Immature natural killer cell (primary cell): ENCODE results near the gene OR2AJ1. TPM values are rescaled to one million over a fixed set of nuclear protein-coding genes. Genes with fewer than 3 reads are reported as not detected.
"Not testable (repeated sequence)": the region's sequence is repeated elsewhere in the genome, so short reads cannot be mapped to it uniquely, and the experiment has no call there.

Source experiments
- DNase-seq, 3 donors: peaks; one replicate each; pipeline ENCODE4 v3.0.0; 2022; ENCODE audit warnings: mixed read lengths in 1 of 3
- H3K27ac Mint-ChIP-seq, 6 donors: one replicate each; pipeline ENCODE4 v1.8.0; 2020; ENCODE audit warnings: mixed read lengths in 6 of 6, mild to moderate bottlenecking in 5 of 6, inconsistent platforms in 4 of 6, moderate library complexity in 3 of 6
- H3K27me3 Mint-ChIP-seq, 3 donors: one replicate each; pipeline ENCODE4 v1.8.0; 2020 to 2021; ENCODE audit warnings: low read depth in 3 of 3, mild to moderate bottlenecking in 3 of 3, mixed read lengths in 3 of 3, moderate library complexity in 3 of 3, inconsistent platforms in 1 of 3
- H3K36me3 Mint-ChIP-seq, 3 donors: one replicate each; pipeline ENCODE4 v1.8.0; 2020; ENCODE audit warnings: mixed read lengths in 3 of 3, inconsistent platforms in 2 of 3, mild to moderate bottlenecking in 2 of 3
- H3K4me1 Mint-ChIP-seq, 2 donors: one replicate each; pipeline ENCODE4 v1.8.0; 2020; ENCODE audit warnings: inconsistent platforms in 2 of 2, mild to moderate bottlenecking in 2 of 2, mixed read lengths in 2 of 2, moderate library complexity in 1 of 2
- H3K4me3 Mint-ChIP-seq, 5 donors: one replicate each; pipeline ENCODE4 v1.8.0; 2020; ENCODE audit warnings: mild to moderate bottlenecking in 5 of 5, mixed read lengths in 5 of 5, inconsistent platforms in 3 of 5, moderate library complexity in 3 of 5
- H3K9me3 Mint-ChIP-seq, 6 donors: one replicate each; pipeline ENCODE4 v1.8.0; 2020; ENCODE audit warnings: mild to moderate bottlenecking in 6 of 6, mixed read lengths in 6 of 6, inconsistent platforms in 4 of 6, moderate library complexity in 3 of 6
- polyA plus RNA-seq, 3 donors: library from polyadenylated mRNA; unstranded; fragments of 300-500 nt; fragmentation: Illumina TruSeq; gene quantifications; one replicate each; pipeline ENCODE4 v1.2.3, GENCODE V29; 2021

The OR2AJ1 gene
- polyA plus RNA-seq, 3 donors from 2014 or later: not detected

DNA sequence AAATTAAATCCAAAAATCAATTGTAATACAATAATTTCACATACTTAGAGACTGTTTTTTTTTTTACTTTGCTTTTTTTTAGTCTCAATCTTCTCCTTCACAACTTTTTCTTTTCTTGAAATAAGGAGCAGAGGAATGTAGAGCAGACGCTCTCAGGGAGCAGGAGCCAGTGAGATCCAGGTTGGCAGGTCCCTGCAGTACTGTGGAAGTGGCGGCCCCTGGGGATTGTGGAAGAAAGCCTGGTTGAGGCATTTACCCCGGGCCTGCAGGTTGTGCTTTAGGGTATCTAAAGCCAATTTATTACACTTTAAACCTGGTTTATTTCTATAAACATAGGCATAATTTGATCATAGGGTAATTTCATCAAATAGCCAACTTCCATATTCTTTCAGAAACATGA, 748 bp upstream of the OR2AJ1 start:
- no peak overlapping the region for H3K27ac Mint-ChIP-seq
- H3K4me3 Mint-ChIP-seq: no peak overlapping the region
- no peaks in the 10 kb centered on the region for H3K9me3 Mint-ChIP-seq
- DNase-seq: no peak
- no peaks in the 10 kb centered on the region for H3K36me3 Mint-ChIP-seq
- peaks cover 0 to 2% (median 0%) of the 10 kb centered on the region in 3 donors for H3K27me3 Mint-ChIP-seq
- H3K4me1 Mint-ChIP-seq: no peaks in the 10 kb centered on the region

DNA sequence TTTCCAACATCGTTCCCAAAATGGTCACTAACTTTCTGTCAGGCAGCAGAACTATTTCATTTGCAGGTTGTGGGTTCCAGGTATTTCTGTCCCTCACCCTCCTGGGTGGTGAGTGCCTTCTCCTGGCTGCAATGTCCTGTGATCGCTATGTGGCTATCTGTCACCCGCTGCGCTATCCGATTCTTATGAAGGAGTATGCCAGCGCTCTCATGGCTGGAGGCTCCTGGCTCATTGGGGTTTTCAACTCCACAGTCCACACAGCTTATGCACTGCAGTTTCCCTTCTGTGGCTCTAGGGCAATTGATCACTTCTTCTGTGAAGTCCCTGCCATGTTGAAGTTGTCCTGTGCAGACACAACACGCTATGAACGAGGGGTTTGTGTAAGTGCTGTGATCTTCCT, 9.3 kb downstream of the OR2AJ1 start:
- peaks cover 0 to 17% (median 3%) of the 10 kb centered on the region in 6 donors for H3K9me3 Mint-ChIP-seq

DNA sequence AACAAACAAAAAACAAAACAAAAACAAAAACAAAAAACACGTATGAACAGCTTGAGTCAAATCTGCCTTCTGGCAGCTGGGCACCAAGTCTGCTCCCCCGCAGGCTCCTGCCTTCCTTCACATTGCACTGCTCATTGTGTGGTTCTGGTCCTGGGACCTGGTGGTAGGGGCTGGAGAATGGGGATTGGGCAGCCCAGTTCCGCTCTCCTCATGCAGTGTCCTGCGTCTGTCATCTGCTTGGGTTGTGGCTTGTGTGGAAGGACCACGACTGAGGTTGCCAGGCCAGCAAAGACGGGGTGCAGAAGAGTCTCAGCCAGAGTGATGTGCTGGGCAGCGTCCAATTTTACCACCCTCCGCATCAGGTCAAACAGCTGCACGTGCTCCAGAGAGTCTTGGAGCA, 11.1 kb downstream of the OR2AJ1 start:
- H3K27ac Mint-ChIP-seq: no peak overlapping the region
- H3K4me1 Mint-ChIP-seq: peaks cover 0 to 3% of the 10 kb centered on the region in 2 donors
- peaks cover 0 to 4% (median 0%) of the 10 kb centered on the region in 3 donors for H3K27me3 Mint-ChIP-seq
- DNase-seq: no peak
- H3K36me3 Mint-ChIP-seq: no peaks in the 10 kb centered on the region
- peak overlapping the region in 2 of 5 donors; percentile 19 to 21 for H3K4me3 Mint-ChIP-seq
- H3K9me3 Mint-ChIP-seq: peaks cover 0 to 12% (median 3%) of the 10 kb centered on the region in 6 donors

More for the DNA sequence above, 9.3 kb downstream of the OR2AJ1 start:
- no peak overlapping the region for H3K27ac Mint-ChIP-seq
- H3K4me1 Mint-ChIP-seq: peaks cover 0 to 3% of the 10 kb centered on the region in 2 donors
- H3K36me3 Mint-ChIP-seq: no peaks in the 10 kb centered on the region
- H3K27me3 Mint-ChIP-seq: peaks cover 0 to 4% (median 2%) of the 10 kb centered on the region in 3 donors
- H3K4me3 Mint-ChIP-seq: no peak overlapping the region
- no peak for DNase-seq

DNA sequence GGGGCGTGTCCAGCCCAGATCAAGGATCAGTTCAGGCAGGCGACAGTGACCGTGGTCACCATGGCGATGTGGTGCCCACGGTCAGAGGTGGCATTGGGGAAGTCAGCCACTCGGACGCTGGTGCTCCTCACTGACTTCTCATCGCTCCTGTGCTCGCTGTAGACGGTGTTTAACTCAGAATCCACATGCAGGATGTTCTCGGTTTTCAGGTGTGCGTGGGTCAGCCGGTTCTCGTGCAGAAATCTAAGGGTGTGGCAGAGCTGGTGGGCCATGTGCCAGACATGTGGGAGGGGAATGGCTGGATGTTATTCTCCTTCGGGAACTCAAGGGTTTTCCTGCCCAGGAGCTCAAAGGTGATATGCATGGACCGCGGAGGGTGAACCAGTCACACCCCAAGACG, 11.7 kb downstream of the OR2AJ1 start:
- Mint-ChIP-seq H3K27ac (no peak overlapping the region), H3K4me1 (peaks cover 0 to 3% of the 10 kb centered on the region in 2 donors), H3K4me3 (peak overlapping the region in 4 of 5 donors; percentile 9 to 24 (median 20))

DNA sequence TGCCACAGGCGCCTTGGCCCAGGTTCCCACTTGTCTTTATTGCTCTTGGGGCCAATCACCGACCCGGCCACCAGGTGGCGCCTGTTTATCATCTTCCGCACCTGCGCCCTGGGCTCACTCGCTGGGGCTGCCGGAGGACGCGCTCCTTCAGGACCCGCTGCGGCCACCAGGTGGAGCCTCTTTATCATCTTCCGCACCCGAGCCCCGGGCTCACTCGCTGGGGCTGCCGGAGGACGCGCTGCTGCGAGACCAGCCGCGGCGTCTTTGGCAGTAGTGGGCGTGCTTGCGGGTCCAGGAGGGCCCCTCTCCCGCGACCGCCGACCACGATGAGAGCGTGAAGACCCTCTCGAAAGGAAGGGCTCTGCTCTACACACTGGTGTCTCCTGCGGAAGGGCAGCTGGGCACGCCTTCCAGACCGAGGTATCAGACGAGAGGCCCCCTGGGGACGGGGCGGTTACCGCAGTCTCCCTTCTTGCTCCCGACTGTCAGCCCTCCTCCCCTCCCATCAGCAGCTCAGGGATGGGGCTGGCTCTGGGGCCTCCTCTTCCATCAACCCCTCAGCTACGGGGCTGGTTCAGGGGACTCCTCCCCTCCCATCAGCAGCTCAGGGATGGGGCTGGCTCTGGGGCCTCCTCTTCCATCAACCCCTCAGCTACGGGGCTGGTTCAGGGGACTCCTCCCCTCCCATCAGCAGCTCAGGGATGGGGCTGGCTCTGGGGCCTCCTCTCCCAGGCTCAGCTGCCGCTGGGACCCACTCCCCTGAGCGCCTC, 12.5 kb downstream of the OR2AJ1 start:
- Mint-ChIP-seq H3K9me3 (peaks cover 0 to 12% (median 3%) of the 10 kb centered on the region in 6 donors), H3K27ac (peak overlapping the region in 1 of 6 donors; percentile 62)
- DNase-seq: peak; percentile 59 to 71 (median 67)

More for the DNA sequence above, 11.7 kb downstream of the OR2AJ1 start:
- H3K9me3 Mint-ChIP-seq: peaks cover 0 to 12% (median 3%) of the 10 kb centered on the region in 6 donors
- peaks cover 0 to 4% (median 0%) of the 10 kb centered on the region in 3 donors for H3K27me3 Mint-ChIP-seq
- H3K36me3 Mint-ChIP-seq: no peaks in the 10 kb centered on the region
- no peak for DNase-seq

DNA sequence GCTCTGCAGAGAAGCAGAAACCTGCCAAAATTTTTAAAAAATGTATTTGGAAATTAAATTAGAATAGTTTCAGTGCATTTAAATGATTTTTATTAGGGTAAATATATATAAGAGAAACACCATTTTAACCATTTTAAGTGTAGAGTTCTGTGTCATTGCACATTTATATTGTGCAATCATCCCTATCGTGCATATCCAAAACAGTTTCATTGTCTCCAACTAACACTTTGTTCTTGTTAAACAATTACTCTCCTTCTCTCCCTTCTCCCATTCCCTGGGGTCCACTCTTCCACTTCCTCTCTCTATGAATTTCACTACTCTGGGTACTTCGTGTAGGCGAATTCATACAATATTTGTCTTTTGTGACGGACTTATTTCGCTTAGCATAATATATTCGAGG, 17.9 kb downstream of the OR2AJ1 start:
- no peak for DNase-seq
- no peaks in the 10 kb centered on the region for H3K36me3 Mint-ChIP-seq
- peaks cover 0 to 2% (median 0%) of the 10 kb centered on the region in 6 donors for H3K9me3 Mint-ChIP-seq
- no peak overlapping the region for H3K4me3 Mint-ChIP-seq
- no peaks in the 10 kb centered on the region for H3K4me1 Mint-ChIP-seq
- no peaks in the 10 kb centered on the region for H3K27me3 Mint-ChIP-seq
- H3K27ac Mint-ChIP-seq: no peak overlapping the region

More for the DNA sequence above, 12.5 kb downstream of the OR2AJ1 start:
- H3K4me3 Mint-ChIP-seq: peak overlapping the region; percentile 14 to 79 (median 74)
- not testable (repeated sequence) for H3K36me3 Mint-ChIP-seq, H3K27me3 Mint-ChIP-seq, H3K4me1 Mint-ChIP-seq

DNA sequence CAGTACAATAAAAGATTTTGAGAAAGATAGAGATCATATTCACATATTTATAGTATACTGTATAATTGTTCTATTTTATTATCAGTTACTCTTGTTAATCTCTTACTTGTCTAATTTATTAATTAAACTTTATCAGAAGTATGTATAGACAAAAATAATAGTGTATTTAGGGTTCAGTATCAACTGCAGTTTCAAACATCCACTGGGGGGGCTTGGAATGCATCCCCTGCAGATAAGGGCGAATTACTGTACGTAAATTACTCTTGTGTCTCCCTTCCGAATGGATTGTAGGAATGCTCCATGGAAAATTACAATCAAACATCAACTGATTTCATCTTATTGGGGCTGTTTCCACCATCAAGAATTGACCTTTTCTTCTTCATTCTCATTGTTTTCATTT, 23.9 kb downstream of the OR2AJ1 start, which contains the start of gene OR2L8:
TSS of gene OR2L8 (plus strand) at position 301 of the 400 bp plus-strand sequence. CDS start at position 301, 0 bp downstream.
- DNase-seq: no peak
- H3K4me3 Mint-ChIP-seq: no peak within 1 kb of the TSS
- peak within 1 kb of the TSS in 1 of 6 donors; percentile 61 for H3K27ac Mint-ChIP-seq
- peaks cover 0 to 2% (median 0%) of the 10 kb centered on the region in 3 donors for H3K27me3 Mint-ChIP-seq
- peaks cover 0 to 12% (median 2%) of the 10 kb centered on the region in 6 donors for H3K9me3 Mint-ChIP-seq
- H3K36me3 Mint-ChIP-seq: no peaks in the 10 kb centered on the region
- H3K4me1 Mint-ChIP-seq: no peaks in the 10 kb centered on the region

DNA sequence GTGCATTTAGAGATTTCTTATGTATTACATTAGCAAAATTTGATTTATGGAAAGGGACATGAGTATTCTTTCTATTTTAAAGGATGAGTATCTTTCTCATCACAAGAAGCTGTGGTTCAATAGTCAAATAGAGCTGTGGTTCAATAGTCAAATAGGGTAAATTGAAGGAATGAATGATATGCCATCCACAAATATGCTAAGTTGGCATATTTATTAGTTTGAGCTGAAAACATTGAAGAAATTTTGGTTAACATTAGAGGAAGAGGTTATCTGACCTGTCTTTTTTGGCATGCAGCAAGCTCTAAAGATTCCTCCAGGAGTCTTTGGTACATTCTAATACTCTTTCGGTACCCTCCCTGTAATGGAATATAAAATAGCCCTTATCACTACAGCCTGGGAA, 28.7 kb downstream of the OR2AJ1 start:
- H3K27ac Mint-ChIP-seq: no peak overlapping the region
- H3K4me3 Mint-ChIP-seq: no peak overlapping the region
- H3K27me3 Mint-ChIP-seq: peaks cover 0 to 2% (median 0%) of the 10 kb centered on the region in 3 donors
- H3K36me3 Mint-ChIP-seq: no peaks in the 10 kb centered on the region
- DNase-seq: no peak
- no peaks in the 10 kb centered on the region for H3K4me1 Mint-ChIP-seq
- peaks cover 2 to 12% (median 7%) of the 10 kb centered on the region in 6 donors for H3K9me3 Mint-ChIP-seq

DNA sequence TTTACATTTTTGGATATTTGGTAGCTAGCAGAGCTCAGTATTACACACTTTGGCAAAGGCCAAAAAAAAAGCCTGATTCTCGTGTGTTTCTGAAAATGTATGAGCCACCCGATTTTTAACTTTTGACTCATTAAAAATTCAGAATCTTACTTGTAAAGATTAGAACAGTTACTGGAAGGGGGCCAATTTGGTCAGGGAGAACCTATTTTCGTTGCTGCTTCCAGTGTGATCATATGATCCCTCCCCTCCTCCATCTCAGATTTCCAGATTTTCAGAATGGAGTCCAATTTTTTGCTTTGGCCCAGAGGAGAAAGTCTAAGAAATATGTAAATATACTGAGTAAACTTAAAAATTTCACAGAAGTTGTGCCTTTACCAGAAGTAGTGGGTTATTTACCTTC, 37.1 kb downstream of the OR2AJ1 start:
- peaks cover 0 to 10% (median 6%) of the 10 kb centered on the region in 6 donors for H3K9me3 Mint-ChIP-seq
- H3K4me1 Mint-ChIP-seq: peaks cover 1 to 4% of the 10 kb centered on the region in 2 donors
- H3K27ac Mint-ChIP-seq: no peak overlapping the region
- peaks cover 0 to 4% (median 0%) of the 10 kb centered on the region in 3 donors for H3K27me3 Mint-ChIP-seq
- no peak for DNase-seq
- H3K36me3 Mint-ChIP-seq: no peaks in the 10 kb centered on the region
- H3K4me3 Mint-ChIP-seq: no peak overlapping the region

DNA sequence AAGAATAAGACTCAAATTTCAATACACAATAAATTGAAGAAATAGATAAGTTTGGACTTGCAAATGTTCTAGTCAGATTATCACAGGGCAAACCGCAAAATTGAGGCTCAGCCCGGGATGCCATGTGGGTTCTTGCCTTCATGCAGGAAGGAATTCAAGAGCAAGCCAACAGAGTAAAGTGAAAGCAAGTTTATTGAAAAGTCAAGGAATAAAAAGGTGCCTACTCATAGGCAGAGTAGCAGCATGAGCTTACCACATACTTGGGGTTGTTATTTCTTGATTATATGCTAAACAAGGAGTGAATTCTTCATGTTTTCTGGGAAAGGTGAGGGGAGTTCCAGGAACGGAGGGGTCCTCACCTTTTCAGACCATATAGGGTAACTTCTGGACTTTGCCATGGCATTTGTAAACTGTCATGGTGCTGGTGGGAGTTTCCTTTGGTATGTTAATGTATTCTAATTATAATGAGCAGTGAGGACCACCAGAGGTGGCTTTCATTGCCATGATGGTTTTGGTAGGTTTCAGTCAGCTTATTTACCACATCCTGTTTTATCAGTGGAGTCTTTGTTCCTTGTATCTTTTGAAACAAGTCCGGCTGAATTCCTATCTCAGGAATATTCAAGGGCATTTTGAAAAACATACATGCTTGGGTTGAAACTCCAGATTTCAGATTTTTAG, 38.4 kb downstream of the OR2AJ1 start:
- peaks cover 3 to 8% of the 10 kb centered on the region in 2 donors for H3K4me1 Mint-ChIP-seq
- H3K27ac Mint-ChIP-seq: no peak overlapping the region
- no peak overlapping the region for H3K4me3 Mint-ChIP-seq
- no peak for DNase-seq
- peaks cover 0 to 5% (median 4%) of the 10 kb centered on the region in 6 donors for H3K9me3 Mint-ChIP-seq
- H3K36me3 Mint-ChIP-seq: no peaks in the 10 kb centered on the region
- H3K27me3 Mint-ChIP-seq: peaks cover 0 to 4% (median 0%) of the 10 kb centered on the region in 3 donors

DNA sequence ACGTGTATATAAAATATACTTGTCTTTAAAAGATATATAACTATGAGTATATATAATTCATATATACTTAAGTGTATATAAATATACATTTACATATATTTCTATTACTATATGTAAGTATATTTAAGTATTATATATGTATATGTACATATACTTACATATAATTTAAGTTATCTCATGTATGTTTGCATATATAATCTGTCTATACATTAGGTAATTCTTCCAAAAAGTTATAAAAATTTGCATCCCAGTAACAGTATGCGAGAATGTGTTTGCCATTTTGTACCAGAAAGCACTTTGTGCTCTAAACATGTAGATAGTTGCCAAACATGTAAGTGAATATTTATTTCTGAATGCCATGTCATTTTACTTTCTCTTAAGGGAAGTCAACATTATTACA, 40.2 kb downstream of the OR2AJ1 start, which contains the start of gene OR2AK2:
TSS of gene OR2AK2 (plus strand) at position 301 of the 400 bp plus-strand sequence. CDS start 144 bp downstream, outside the sequence.
- Mint-ChIP-seq H3K27ac (no peak within 1 kb of the TSS), H3K27me3 (peaks cover 0 to 1% (median 0%) of the 10 kb centered on the region in 3 donors), H3K36me3 (no peaks in the 10 kb centered on the region), H3K9me3 (peaks cover 0 to 5% (median 0%) of the 10 kb centered on the region in 6 donors), H3K4me3 (no peak within 1 kb of the TSS), H3K4me1 (peaks cover 3 to 8% of the 10 kb centered on the region in 2 donors)
- no peak for DNase-seq

DNA sequence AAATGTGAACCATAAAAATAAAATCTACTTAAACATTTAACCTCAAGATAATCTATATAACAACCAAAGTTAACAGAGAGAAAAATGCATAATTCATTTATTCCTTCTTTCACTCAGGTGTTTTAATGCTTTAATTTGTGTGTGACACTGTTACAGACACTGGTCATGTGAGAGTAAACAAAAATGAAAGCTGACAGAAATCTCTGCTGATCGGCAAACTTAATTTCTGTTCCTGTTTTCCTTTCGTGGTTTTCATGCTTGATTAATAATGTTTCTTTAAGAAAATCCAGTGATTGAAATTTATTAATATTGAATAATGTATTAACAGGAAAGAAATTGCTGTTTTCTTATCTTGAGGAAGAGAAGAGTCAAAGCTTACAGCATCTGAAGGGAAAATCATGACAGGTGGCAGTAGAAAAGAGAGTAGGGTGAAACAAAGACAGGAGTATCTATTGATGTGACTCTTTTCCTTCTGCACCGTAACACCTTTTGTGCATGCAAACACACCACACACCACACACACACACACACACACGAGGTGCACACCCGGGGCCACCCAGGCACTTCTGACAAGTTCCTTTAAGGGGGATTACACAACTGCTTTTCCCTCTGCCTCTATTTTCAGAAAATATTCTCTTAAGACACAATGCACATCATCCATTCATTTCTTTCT, 42.0 kb downstream of the OR2AJ1 start:
- no peak overlapping the region for H3K27ac Mint-ChIP-seq
- peaks cover 0 to 1% (median 0%) of the 10 kb centered on the region in 3 donors for H3K27me3 Mint-ChIP-seq
- peaks cover 3 to 8% of the 10 kb centered on the region in 2 donors for H3K4me1 Mint-ChIP-seq
- peaks cover 0 to 7% (median 0%) of the 10 kb centered on the region in 6 donors for H3K9me3 Mint-ChIP-seq
- peak overlapping the region in 1 of 5 donors; percentile 22 for H3K4me3 Mint-ChIP-seq
- no peaks in the 10 kb centered on the region for H3K36me3 Mint-ChIP-seq
- no peak for DNase-seq
